Endothelial cell (in vitro differentiated cells): ENCODE data around the gene ADRM1. TPM values are rescaled to one million over a fixed set of nuclear protein-coding genes. Genes with fewer than 3 reads are reported as not detected.

Source experiments
- DNase-seq: peaks from one replicate; pipeline ENCODE4 v3.0.0; 2021; ENCODE audit warnings: low spot score
- H3K27ac Mint-ChIP-seq: one replicate; pipeline ENCODE4 v1.8.0; 2021; ENCODE audit warnings: mixed read lengths, inconsistent platforms; ENCODE audit not compliant: unreplicated experiment
- H3K27me3 Mint-ChIP-seq: one replicate; pipeline ENCODE4 v1.8.0; 2021; ENCODE audit warnings: mild to moderate bottlenecking, moderate library complexity, mixed read lengths, inconsistent platforms; ENCODE audit not compliant: unreplicated experiment
- H3K36me3 Mint-ChIP-seq: one replicate; pipeline ENCODE4 v1.8.0; 2021; ENCODE audit warnings: mild to moderate bottlenecking, low read depth, mixed read lengths, inconsistent platforms; ENCODE audit not compliant: unreplicated experiment
- H3K4me1 Mint-ChIP-seq: one replicate; pipeline ENCODE4 v1.8.0; 2021; ENCODE audit warnings: mild to moderate bottlenecking, mixed read lengths, inconsistent platforms; ENCODE audit not compliant: unreplicated experiment
- H3K4me3 Mint-ChIP-seq: one replicate; pipeline ENCODE4 v1.8.0; 2021; ENCODE audit warnings: mild to moderate bottlenecking, mixed read lengths, inconsistent platforms; ENCODE audit not compliant: unreplicated experiment
- H3K9me3 Mint-ChIP-seq: one replicate; pipeline ENCODE4 v1.8.0; 2021; ENCODE audit warnings: mixed read lengths, inconsistent platforms; ENCODE audit not compliant: unreplicated experiment
- total RNA-seq: library from RNA; stranded (reverse); fragmentation: NEBNext Ultra II Directional; extraction: Animal tissue kit (Norgen Biotek cat#: 25700); gene quantifications from one replicate; pipeline ENCODE4 v1.2.1, GENCODE V29; 2021; ENCODE audit not compliant: unreplicated experiment
- TF ChIP-seq, protein P1 (sequence below): fragments of 200-600 bp; sonication (generic); IDR thresholded peaks from one replicate; pipeline ENCODE4 v1.5.0; 2021; ENCODE audit warnings: antibody characterized with exemption; ENCODE audit not compliant: unreplicated experiment

The ADRM1 gene
- total RNA-seq, 1 donor from 2014 or later, result 132 TPM

DNA sequence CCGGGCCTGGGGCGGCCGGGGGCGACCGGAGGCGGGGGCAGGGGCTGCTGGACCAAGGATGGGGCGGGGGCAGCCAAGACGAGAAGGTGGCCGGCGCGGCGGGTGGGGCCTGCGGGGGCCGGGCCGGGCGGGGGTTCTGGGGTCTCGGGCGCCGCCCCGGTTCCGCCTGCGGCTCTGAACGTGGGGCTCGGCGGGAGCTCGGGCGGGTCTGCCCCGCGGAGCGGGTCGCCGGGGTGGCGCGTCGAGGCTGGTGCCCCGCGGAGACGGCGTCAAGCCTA is 204 bp downstream of the ADRM1 start:
- Mint-ChIP-seq H3K27ac (no peak overlapping the region), H3K9me3 (no peaks in the 10 kb centered on the region), H3K36me3 (peaks cover 18% of the 10 kb centered on the region), H3K4me3 (peak overlapping the region; percentile 97), H3K4me1 (peaks cover 18% of the 10 kb centered on the region), H3K27me3 (peaks cover 15% of the 10 kb centered on the region)
- DNase-seq, result no peak
- TF ChIP-seq, protein P1, sequence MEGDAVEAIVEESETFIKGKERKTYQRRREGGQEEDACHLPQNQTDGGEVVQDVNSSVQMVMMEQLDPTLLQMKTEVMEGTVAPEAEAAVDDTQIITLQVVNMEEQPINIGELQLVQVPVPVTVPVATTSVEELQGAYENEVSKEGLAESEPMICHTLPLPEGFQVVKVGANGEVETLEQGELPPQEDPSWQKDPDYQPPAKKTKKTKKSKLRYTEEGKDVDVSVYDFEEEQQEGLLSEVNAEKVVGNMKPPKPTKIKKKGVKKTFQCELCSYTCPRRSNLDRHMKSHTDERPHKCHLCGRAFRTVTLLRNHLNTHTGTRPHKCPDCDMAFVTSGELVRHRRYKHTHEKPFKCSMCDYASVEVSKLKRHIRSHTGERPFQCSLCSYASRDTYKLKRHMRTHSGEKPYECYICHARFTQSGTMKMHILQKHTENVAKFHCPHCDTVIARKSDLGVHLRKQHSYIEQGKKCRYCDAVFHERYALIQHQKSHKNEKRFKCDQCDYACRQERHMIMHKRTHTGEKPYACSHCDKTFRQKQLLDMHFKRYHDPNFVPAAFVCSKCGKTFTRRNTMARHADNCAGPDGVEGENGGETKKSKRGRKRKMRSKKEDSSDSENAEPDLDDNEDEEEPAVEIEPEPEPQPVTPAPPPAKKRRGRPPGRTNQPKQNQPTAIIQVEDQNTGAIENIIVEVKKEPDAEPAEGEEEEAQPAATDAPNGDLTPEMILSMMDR, result no peak

GRCh38 chr20:62303340-62304226 is 786 bp downstream of the ADRM1 start:
- Mint-ChIP-seq H3K4me3 (peak overlapping the region; percentile 97), H3K9me3 (no peaks in the 10 kb centered on the region), H3K27ac (peak overlapping the region; percentile 87), H3K4me1 (peaks cover 18% of the 10 kb centered on the region), H3K36me3 (peaks cover 18% of the 10 kb centered on the region), H3K27me3 (peaks cover 15% of the 10 kb centered on the region)
- TF ChIP-seq, protein P1, result no peak
- DNase-seq, result no peak

- Mint-ChIP-seq H3K4me3 (peak overlapping the region; percentile 97), H3K27me3 (peaks cover 15% of the 10 kb centered on the region), H3K9me3 (no peaks in the 10 kb centered on the region), H3K27ac (peak overlapping the region; percentile 87), H3K36me3 (peaks cover 21% of the 10 kb centered on the region), H3K4me1 (peaks cover 18% of the 10 kb centered on the region)
- TF ChIP-seq, protein P1, result no peak
- no peak for DNase-seq
Observed at GRCh38 chr20:62304331-62305148, 1.7 kb downstream of the ADRM1 start.

DNA sequence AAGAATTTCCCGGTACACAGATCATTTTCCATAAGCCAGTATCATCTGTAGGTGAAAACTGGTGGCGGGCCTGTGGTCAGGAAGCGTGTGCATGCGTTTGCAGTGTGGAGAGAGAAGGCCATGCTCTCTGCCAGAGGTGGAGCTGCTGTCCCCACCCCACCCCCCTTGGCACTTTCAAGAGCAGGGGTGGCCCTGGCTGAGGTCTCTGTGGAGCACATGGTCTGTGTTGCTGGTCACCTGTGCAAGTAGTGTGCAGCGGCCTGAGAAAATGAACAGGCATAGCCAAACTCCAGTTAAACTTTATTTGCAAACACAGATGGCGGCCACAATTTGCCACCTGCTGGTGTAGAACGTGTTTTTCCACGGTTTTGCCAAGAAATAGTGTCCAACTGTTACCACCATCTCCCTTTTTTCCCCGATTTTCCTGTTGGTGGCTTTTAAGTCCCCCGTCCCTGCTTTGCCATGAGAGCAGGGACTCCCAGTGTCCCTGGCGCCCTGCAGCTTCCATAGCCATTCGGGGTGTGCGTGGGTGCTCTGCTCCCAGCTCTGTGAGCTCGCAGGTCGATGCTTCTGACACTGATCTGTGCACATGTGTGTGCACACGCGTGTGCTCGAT is 2.5 kb downstream of the ADRM1 start:
- no peaks in the 10 kb centered on the region for H3K9me3 Mint-ChIP-seq
- peak overlapping the region; percentile 17 for H3K27ac Mint-ChIP-seq
- peak overlapping the region; percentile 97 for H3K4me3 Mint-ChIP-seq
- peaks cover 18% of the 10 kb centered on the region for H3K4me1 Mint-ChIP-seq
- peaks cover 21% of the 10 kb centered on the region for H3K36me3 Mint-ChIP-seq
- TF ChIP-seq, protein P1, result no peak
- DNase-seq, result no peak
- H3K27me3 Mint-ChIP-seq, result peaks cover 15% of the 10 kb centered on the region
